GM19239 (cell line): ENCODE measurements around the gene MAP3K12.
"Not testable (repeated sequence)": the region's sequence is repeated elsewhere in the genome, so short reads cannot be mapped to it uniquely, and the experiment has no call there.

Experiments
- DNase-seq: peaks from one replicate; pipeline ENCODE4 v3.0.0; 2011; ENCODE audit warnings: low spot score; ENCODE audit not compliant: insufficient read length
- FAIRE-seq: peaks from 2 replicates; lab custom pipeline; 2011; peaks lifted over from hg19 to GRCh38; lab: Jason Lieb, UNC

Gene MAP3K12

GRCh38 chr12:53452159-53453077 is 46.8 kb downstream of the MAP3K12 start:
- peak; percentile 63 for DNase-seq

DNA sequence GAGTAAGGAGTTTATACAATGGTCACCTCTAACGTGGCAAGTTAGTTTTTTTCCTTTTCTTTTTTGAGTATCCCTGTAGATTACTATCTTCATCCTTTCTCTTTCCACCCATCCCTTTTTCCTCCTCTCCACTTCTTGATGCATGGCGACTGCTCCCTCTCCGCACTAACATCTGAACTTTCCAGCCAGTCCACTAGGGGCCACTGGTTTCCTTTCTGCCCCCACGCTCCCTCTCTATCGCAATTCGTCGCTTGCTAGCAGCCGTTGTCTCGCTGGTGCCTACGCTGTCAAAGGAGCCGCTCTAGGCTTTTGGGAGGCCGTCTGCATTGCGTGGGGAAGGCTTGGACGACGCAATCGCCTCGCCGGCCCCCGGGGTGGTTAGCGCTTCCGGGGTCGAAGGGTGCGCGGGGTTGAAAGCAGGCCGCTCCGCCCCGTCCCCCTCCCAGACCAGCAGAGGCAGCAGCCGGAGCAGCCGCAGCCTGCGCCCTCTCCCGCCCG is 47.5 kb downstream of the MAP3K12 start, which contains the start of gene PCBP2:
Gene PCBP2 (plus strand): TSS at position 442 of the 498 bp plus-strand sequence. CDS start 2,699 bp downstream, outside the sequence.
- FAIRE-seq (peak; percentile 95), DNase-seq (peak; percentile 93)

More at GRCh38 chr12:53452159-53453077, 46.8 kb downstream of the MAP3K12 start:
- FAIRE-seq, result no peak

DNA sequence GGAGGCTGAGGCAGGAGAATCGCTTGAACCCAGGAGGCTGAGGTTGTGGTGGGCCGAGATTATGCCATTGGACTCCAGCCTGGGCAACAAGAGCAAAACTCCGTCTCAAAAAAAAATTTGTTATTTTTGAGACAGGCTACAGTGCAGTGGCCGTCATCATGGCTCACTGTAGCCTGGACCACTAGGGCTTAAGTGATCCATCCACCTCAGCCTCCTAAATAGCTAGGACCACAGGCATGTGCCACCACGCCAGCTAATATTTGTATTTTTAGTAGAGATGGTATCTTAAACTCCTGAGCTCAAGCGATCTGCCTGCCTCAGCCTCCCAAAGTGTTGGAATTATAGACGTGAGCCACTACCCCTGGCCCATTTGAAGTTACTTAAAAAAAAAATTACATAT is 48.3 kb downstream of the MAP3K12 start:
- no peak for DNase-seq
- no peak for FAIRE-seq

GRCh38 chr12:53444593-53445325 is 54.5 kb downstream of the MAP3K12 start:
- DNase-seq, FAIRE-seq: not testable (repeated sequence)

- DNase-seq (no peak), FAIRE-seq (no peak)
These were observed 55.3 kb downstream of the MAP3K12 start for GRCh38 chr12:53443955-53444354.

DNA sequence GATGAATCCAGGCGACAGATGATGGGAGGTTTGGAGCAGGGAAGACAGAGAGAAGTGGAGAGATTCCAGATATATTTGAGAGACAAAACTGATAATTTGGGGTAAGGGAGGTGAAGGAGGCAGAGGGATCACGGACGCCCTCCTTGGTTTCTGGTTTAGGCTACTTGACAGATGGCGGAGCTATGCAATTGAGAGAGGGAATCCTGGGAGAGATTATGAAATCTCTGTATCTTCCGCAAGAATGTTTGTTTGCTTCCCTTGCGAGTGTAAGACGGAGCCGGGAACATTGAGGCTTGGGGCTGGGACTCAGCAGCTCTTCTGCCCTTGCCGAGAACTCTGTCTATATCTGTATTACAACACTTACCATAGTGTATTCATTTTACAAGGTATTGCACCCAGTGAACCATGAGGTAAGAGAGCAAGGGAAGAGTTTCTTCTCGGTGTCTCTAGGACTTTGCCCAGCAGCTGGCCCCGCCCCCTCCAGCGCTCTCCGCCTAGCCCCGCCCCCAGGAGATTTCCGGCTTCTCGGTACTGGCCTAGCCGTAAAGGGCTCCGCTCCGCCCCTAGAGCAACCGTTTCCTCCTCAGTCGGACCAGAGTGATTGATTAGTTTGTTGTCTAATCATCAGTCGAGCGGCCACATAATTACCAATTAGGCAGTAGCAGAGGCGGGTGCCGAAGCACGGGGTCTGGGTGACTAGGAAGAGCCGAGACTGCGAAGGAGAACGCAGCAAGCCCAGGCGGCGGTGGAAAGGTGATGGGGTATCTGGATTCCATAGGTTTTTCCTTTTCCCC is 58.0 kb downstream of the MAP3K12 start, which contains the start of gene PRR13:
Gene PRR13 (plus strand): TSS at position 695 of the 794 bp plus-strand sequence. CDS start 981 bp downstream, outside the sequence.
- FAIRE-seq, result peak; percentile 89

GRCh38 chr12:53439582-53439981 is 59.7 kb downstream of the MAP3K12 start:
- not testable (repeated sequence) for DNase-seq, FAIRE-seq

More for the DNA sequence above, 58.0 kb downstream of the MAP3K12 start, which contains the start of gene PRR13:
- DNase-seq, result peak; percentile 92

GRCh38 chr12:53435326-53435725 is 63.9 kb downstream of the MAP3K12 start:
- DNase-seq, FAIRE-seq: not testable (repeated sequence)

GRCh38 chr12:53431187-53431586 is 68.1 kb downstream of the MAP3K12 start:
- DNase-seq, result no peak
- FAIRE-seq, result no peak

GRCh38 chr12:53430116-53430515 is 69.1 kb downstream of the MAP3K12 start:
- FAIRE-seq, result no peak

More at GRCh38 chr12:53430116-53430515, 69.1 kb downstream of the MAP3K12 start:
- no peak for DNase-seq
